Airway epithelial cell (primary cell): ENCODE results near the gene REG3G. TPM values are rescaled to one million over a fixed set of nuclear protein-coding genes. Genes with fewer than 3 reads are reported as not detected.

Source experiments
- total RNA-seq: library from RNA; depleted of rRNA; stranded (reverse); fragments of >200 nt; gene quantifications from 2 replicates; pipeline ENCODE4 v1.2.3, GENCODE V29; 2015

The REG3G gene
- total RNA-seq = not detected in 2 replicates

GRCh38 chr2:79025421-79025820 lies at the start of gene REG3G:
REG3G (plus strand) TSS chr2:79025702; CDS start chr2:79026094, 392 bp downstream.

Other genes starting within 250 kb of the REG3G start
- gene REG1B, start 62.3 kb downstream of the REG3G start, total RNA-seq = not detected in 2 replicates
- gene REG1A, start 94.8 kb downstream of the REG3G start, total RNA-seq = not detected in 2 replicates
- gene REG3A, start 134.1 kb downstream of the REG3G start, total RNA-seq = not detected in 2 replicates